Stromal cell of bone marrow (primary cell): ENCODE data around the gene TTLL9.

ENCODE experiments used
- DNase-seq: peaks from one replicate; pipeline ENCODE4 v3.0.0-alpha.2; 2012; ENCODE audit warnings: low read depth

TTLL9 gene

DNA sequence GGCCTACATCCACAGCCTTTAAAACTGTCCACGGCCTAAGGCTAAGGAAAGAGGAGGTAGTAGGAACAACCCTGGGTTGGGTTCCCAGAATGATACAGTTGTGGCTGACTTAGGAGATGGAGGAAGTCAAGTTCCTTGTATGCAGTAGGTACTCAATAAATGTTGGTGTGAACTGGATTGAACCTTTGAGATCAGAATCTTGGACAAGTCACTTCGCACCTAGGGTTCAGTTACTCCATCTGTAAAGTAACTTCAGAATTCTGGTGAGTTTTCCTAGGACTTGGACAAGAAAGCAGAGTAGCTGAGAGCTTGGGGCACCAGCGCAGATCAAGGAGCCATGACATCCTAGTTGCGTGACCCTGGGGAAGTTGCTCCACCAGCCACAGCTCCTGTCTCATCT is 106.6 kb downstream of the TTLL9 start:
- no peak for DNase-seq

DNA sequence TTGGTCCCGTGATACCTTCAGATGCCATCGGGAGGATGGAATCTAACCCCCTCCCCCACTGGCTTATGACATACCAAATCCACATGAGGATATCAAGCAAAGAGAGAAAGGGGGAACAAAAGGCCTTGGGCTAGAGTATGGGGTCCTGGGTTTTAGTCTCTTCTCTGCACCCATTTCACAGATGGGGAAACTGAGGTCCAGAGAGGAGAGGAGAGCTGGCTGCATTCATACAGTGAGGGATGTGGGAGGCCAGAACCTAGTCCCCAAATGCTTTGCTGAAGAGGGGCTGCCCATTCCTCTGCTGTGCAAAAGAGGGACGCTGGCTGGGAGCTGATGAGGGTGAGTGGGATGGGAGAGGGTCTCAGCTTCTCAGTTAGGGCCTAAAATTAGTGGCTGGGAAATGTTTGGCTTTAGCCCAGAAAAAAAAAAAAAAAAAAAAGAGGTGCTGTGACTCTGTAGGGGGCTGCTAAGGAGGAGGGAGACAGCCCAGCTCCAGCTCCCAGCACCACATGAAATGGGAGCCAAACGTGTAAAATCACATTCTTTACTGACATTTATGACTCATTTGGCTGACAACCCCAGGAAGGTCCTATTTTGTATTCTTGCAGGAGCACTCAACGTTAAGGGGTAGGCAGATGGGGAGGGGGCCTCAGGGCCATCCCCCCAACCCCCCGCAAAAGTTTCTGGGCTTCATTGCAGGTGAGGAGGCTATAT is 109.4 kb downstream of the TTLL9 start:
- no peak for DNase-seq

DNA sequence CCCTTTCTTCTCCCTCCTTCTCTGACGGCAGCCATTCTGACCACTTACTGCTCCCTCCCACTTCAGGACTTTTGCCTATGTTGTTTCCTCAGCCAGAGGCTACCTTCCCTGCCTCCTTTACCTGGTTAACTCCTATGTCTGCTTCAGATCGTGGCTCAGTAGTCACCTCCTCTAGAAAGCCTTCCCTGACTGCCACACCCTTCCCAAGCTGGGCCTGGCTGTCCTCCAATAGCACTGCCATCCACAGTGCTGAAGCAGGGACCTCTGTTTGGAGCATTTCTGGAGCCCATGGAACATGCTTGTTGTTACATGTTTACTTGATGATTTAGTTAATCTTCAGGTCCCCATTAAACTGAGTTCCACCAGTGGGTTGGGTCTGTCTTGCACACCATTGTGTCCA is 111.3 kb downstream of the TTLL9 start:
- DNase-seq = no peak

DNA sequence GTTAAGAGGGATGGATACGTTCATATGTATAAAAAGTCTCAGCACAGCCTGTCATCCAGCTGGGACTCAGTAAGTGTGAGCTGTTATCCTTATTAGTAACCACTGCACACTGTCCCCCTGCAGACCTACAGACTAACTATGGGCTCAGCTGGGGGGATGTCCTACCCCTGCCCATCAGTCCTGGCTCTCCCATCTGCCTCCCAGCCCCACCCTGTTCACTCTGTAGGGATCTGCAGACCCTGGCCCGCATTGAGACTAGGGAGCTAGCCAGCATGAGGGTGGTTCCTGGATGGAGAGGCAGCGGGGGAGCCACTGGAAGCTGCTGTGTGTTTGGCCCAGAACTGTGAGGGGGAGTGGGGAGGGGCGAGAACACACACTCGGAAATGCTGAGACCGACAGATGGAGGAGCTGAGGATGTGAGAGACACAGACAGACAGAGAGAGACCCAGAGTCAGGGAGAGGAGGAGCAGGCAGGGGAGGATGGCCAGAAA is 114.6 kb downstream of the TTLL9 start:
- DNase-seq = no peak

DNA sequence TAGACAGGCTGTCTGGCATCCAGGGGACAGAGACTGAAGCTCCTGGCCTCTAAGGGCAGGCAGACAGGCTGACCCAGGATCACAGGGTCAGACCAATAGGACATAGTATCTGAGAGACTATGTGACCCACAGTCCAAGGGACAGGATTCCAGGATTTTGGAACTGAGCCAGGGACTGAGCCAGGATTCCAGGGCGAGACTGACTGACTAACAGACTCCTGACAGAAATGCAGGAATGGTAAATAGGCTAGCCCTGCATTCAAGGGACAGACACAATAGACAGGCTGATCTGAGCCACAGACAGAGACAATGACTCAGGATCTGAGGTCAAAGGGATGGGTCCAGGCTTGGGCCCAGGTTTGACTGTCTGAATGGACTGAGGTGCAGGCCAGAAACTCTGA is 117.3 kb downstream of the TTLL9 start:
- no peak for DNase-seq

DNA sequence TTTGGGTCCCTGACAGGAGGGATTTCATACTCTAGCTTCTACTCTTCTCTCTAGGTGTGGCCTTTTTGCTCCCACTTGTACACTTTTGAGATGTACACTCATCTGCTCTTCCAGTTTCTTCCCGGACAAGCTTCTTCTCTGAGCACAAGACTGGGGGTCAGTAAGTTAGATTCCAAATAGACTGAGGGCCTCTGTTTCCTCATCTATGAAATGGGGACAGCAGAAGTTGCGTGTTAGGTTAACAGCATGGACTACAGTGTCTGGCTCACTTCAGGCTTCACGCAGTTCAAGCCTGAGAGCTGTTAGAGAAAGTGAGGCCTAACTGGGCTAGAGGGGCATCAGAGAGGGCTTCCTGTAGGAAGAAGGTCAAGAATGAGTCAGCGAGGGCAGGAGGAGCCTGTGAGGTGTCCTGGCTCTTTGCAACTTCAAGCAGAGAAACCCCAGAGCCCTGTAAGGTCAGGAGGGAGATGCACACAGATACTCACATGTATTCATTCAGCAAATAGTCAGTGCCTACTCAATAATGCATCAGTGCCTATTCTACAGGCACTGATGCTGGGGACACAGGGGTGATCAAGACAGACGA is 118.1 kb downstream of the TTLL9 start:
- DNase-seq = no peak

DNA sequence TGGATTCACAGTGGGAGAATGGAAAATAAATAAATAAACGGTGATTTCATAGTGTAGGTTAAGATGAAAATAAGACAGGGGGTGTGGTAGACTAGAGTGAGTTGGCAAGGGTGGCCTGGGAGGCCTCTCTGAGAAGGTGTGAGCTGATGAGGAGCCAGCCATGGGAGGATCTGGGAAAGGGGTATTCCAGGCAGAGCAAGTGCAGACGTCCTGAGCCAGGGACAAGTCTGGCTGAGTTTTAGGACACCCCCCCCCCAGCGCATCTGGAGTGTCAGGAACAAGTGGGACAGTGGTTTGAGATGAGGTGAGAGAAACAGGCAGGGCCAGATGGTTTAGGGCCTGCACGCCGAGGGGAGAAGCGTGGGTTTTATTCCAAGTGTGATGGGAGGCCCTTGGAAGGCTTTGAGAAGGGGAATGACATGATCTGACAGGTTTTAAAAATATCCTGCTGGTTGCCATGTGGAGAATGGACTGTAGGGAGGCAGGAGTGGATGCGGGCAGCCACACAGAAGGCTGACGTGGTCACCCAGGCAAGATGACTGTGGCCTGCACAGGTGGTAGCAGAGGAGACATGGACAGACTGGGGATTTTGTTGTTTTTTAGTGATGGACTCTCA is 118.7 kb downstream of the TTLL9 start:
- no peak for DNase-seq

DNA sequence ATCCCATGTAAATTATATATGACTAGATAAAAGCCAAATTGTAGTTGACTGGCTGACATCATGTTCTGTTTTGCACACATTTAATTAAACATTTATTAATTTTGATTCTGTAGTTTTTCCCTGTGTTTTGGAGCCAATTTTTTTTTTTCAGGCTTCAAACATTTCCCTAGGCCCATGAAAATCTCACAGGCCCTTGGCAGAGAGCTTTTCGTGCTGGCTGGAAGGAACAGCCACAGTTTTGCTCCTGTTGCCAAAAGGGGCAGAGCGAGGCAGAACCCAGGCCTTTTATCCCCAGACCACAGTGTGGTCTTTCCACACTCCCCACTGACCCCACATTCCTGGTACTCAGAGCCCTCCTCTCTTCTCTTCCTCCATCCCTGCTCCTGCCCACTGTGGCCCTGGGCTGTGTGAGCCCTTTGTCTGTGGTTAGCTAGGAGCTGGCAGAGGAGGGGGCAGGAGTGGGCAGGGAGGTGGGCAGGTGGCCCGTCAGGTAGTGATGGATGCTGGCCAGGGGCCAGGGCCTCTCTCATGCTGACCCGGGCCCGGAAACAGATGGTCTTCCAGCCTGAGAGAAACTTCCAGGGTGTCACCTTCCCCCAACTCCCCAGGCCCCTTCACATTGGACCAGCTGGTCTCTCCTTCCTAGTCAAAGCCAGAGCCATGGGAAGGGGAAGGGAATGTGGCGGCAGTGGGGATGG is 120.4 kb downstream of the TTLL9 start:
- DNase-seq = no peak

DNA sequence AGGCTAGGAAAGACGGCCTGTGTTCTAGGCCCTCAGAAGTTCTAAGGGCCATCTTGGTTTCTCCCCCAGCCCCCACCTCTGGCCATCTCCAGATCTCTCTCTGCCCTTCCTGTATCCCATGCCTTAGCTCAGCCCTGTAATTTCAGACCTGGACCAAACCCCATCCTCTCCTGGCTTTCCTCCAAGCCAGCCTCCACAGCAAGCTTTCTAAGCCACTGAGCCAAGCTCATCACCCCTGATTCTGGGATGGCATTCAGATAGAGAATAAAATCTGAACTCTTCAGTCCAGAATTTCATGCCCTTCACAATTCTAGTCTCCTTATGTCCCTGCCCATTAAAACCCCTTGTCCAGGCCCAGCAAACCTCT is 120.9 kb downstream of the TTLL9 start:
- no peak for DNase-seq

DNA sequence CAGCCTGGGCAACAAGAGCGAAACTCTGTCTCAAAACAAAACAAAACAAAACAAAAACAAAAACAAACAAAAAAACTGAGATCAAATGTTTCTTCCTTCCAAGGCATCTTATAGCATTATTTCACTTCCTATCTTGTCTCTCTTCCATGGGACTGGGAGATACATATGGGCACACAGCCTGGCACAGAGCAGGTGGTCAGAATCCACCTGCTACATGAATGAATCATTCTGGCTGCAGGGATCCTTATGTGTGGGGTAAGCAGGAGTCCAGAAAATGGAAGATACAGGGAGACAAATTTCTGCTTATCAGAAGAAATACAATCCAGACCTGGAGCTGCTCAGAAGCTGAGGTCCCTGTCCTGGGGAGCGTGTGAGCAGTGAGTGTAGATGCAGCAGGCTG is 121.7 kb downstream of the TTLL9 start:
- DNase-seq = no peak
